Left hindlimb (tissue), 1 donor: ENCODE measurements around the gene OR1J4.
"Not testable (repeated sequence)": the region's sequence is repeated elsewhere in the genome, so short reads cannot be mapped to it uniquely, and the experiment has no call there.

Experiments used
- DNase-seq: peaks from one replicate; pipeline ENCODE4 v3.0.0-alpha.2; 2018

OR1J4 gene

GRCh38 chr9:122518841-122519240 lies at the start of gene OR1J4:
TSS of gene OR1J4 (plus strand) at chr9:122519141. CDS start at chr9:122519141, 0 bp downstream.
- no peak for DNase-seq

- no peak for DNase-seq
These were observed 44.4 kb upstream of the OR1J4 start for GRCh38 chr9:122474561-122474960.

- no peak for DNase-seq
These were observed 43.2 kb upstream of the OR1J4 start for GRCh38 chr9:122475717-122476116.

GRCh38 chr9:122477346-122477745 lies 41.6 kb upstream of the OR1J4 start:
- no peak for DNase-seq

DNA sequence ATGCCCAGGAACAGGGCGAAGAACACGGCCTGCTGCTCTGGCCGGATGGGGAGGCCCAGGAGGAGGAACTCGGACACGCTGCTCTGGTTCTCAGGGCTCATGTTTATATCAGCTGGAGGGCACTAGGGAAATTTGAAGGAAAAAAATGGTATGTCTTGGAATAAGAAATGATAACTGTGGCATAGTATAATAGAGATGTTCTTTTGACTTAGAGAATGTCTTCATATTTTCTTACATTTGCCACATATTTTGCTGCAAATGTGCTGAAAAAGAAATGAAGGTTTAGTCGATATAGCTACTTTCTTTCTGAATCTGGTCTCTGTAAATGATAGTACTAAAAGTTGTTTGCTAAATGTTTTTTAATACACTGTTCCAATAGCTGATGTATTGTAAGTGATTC lies 41.1 kb upstream of the OR1J4 start, which contains the start of gene OR1J1:
TSS of gene OR1J1 (minus strand) at position 101 of the 400 bp plus-strand sequence. CDS start at position 101, 0 bp downstream.
- DNase-seq = no peak

- no peak for DNase-seq
These were observed 39.9 kb upstream of the OR1J4 start for GRCh38 chr9:122479062-122479461.

DNA sequence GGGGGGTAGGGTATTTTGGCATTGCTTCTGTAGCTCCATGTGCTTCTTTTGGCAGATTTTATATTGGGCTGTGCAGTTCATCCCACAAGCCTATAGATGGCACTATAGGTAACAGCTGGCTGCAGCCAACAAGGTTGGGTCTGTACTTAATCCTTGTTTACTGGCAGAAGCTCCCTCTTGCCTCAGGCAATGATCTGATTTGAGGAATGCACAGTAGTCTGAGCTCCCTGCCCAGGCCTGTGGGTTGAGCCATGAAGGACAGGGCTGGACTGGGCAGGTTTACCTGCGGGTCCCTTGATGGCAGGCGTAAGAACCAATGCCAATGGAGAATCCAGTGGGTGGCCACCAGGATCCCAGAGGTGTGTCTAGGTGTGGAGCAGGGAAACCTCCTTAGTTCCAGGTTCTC lies 20.1 kb upstream of the OR1J4 start:
- no peak for DNase-seq

DNA sequence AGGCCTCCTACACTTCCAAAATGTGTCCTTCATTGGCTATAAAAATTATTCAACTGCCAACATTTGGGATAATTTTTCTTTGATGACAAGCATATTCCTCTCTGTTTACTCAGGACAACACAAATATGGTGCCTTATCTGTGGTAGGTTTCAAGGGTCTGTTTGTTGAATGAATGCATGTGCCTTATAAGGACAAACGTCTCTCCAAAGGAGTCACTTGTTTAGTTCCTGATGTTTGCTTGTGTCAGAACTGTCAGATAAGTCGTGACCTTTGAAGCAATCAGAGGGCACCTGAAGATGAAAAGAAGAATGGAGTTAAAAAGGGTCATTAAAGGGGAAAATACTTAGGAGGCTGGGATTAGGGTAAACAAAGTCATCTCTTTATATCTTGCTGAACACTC lies 12.0 kb upstream of the OR1J4 start:
- no peak for DNase-seq

DNA sequence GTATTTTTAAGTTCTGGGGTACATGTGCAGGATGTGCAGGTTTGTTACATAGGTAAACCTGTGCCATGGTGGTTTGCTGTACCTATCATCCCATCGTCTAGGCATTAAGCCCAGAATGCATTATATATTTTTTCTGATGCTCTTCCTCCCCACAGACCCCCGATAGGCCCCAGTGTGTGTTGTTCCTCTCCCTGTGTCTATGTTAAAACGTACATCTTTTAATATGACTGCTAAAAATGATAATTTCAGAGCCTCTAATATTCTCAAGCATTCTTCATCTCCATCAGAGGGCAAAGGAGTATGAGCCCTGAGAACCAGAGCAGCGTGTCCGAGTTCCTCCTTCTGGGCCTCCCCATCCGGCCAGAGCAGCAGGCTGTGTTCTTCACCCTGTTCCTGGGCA lies 8.4 kb upstream of the OR1J4 start, which contains the start of gene OR1J2:
TSS of gene OR1J2 (plus strand) at position 301 of the 400 bp plus-strand sequence. CDS start at position 301, 0 bp downstream.
- no peak for DNase-seq

DNA sequence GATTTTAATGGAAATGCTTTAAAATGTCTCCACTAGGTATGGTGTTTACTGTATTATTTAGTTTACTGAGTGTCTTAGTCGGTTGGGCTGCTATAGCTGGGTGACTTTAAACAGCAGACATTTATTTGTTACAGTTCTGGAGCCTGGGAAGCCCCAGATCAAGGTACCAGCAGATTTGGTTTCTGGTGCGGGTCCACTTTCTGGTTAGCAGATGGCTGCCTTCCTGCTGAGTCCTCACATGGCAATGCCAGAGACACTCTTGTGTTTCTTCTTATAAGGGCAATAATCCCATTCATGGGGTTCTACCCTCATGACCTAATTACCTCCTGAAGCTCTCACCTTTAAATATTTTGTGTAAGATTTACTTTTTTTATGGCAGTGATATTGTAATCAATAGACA lies 715 bp upstream of the OR1J4 start:
- DNase-seq = no peak

- no peak for DNase-seq
These were observed 435 bp downstream of the OR1J4 start for GRCh38 chr9:122519376-122519775.

- DNase-seq = no peak
These were observed 7.7 kb downstream of the OR1J4 start for GRCh38 chr9:122526602-122527001.

DNA sequence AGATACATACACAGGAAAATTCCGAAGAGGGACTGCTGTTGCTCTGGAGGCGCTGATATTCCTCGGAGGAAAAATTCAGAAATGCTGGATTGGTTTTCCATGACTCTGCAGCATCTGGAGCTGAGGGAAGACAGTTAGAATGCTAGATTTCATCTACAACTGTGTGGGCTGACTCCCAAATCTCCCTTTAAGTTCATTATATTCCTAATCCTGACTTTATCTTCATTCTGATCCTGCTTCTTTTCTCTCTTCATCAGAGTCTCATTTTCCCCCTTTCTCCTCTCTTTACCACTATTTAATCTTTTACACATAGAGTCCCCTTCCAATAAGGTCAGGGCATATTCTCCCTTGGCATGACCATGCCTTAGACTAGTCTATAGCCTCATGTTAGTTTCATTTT lies 8.3 kb downstream of the OR1J4 start, which contains the start of gene OR1N1:
TSS of gene OR1N1 (minus strand) at position 101 of the 400 bp plus-strand sequence. CDS start at position 101, 0 bp downstream.
- no peak for DNase-seq

- not testable (repeated sequence) for DNase-seq
These were observed 12.2 kb downstream of the OR1J4 start for GRCh38 chr9:122531157-122531556.

DNA sequence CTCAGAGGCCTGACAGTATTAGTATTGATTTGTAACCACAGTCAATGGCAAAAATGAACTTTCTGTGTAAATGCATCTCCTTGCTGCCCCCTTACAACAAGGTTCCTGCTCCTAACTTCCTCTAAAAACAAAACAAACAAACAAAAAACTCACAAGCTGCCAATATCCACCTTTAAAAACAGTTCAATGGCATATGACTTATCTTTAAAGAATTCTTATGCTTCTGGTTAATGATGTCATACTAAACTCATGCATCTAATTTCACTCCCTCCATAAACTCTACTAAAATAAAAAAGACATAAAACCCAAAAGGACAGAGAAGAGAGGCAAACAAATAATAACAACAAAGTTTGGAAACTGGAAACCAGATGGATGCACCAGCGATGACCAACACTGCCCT lies 17.2 kb downstream of the OR1J4 start:
- no peak for DNase-seq

DNA sequence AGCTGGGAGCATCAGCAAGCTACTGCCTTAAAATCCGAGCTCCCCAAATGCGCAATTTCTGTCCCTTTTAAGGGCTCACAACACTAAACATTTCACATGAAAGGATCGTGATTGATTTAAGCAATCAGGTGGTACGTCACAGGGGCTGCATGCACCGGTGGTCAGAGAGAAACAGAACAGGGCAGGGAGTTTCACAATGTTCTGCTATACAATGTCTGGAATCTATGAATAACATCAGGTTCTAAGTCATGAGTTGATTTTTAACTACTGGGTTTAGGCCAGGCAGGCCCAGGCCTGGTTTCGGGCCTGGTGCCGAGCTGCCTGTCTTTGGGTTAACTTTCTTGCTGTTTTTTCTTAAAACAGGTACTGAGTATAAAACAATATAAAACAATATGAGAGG lies 18.1 kb downstream of the OR1J4 start:
- not testable (repeated sequence) for DNase-seq

GRCh38 chr9:122538757-122539156 lies 19.8 kb downstream of the OR1J4 start:
- no peak for DNase-seq

- DNase-seq = no peak
These were observed 27.3 kb downstream of the OR1J4 start for GRCh38 chr9:122546196-122546595.

DNA sequence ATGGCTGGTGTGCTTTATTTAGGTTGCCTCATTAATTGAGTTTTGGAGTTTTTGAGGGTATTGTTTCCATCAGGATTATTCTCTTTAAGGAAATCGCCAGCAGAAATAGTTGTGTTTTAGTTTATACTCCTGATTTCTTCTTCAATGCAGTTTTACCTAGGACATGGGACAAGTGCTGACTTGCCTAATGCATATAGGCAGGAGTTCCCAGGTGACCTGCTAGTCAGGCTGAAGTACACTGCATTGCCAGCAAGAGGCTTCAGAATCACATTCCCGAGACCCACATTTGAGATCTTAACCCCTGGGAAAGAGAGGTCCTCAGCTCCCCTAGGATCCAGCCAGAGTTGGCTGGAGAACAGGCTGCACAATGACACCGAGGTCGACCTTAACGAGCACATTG lies 32.4 kb downstream of the OR1J4 start:
- no peak for DNase-seq

GRCh38 chr9:122552812-122553211 lies 33.9 kb downstream of the OR1J4 start, which contains the start of gene OR1N2:
TSS of gene OR1N2 (plus strand) at chr9:122553112. CDS start at chr9:122553212, 100 bp downstream.
- DNase-seq = no peak

- DNase-seq = no peak
These were observed 42.5 kb downstream of the OR1J4 start for GRCh38 chr9:122561446-122561845.

GRCh38 chr9:122562134-122562760 lies 43.3 kb downstream of the OR1J4 start:
- DNase-seq = no peak

DNA sequence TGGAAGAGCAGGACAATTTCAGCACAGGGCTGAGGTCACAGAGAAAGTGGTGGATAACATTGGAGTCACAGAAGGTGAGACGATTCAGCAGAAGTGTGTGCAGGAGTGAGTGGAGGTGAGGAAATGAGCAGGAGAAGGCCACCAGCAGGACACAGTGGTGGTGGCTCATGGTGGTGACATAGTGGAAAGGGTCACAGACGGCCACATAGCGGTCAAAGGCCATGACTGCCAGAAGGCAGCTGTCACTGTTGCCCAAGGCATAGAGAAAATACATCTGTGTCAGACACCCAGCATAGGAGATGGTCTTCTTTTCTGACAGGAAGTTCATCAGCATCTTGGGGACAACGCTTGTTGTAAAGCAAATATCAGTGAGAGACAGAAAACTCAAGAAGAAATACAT lies 49.0 kb downstream of the OR1J4 start:
- no peak for DNase-seq
